Skeletal muscle cell (primary cell): ENCODE measurements around the gene CCDC18.
"Not testable (repeated sequence)": the region's sequence is repeated elsewhere in the genome, so short reads cannot be mapped to it uniquely, and the experiment has no call there.

ENCODE experiments used
- DNase-seq: peaks from one replicate; pipeline ENCODE4 v3.0.0-alpha.2; 2010; ENCODE audit warnings: low read depth
- H3K4me3 ChIP-seq: 2 replicates; pipeline ENCODE4 v1.5.1; 2011; ENCODE audit warnings: low read depth, mild to moderate bottlenecking, control low read depth, low read length, moderate library complexity

CCDC18 gene

DNA sequence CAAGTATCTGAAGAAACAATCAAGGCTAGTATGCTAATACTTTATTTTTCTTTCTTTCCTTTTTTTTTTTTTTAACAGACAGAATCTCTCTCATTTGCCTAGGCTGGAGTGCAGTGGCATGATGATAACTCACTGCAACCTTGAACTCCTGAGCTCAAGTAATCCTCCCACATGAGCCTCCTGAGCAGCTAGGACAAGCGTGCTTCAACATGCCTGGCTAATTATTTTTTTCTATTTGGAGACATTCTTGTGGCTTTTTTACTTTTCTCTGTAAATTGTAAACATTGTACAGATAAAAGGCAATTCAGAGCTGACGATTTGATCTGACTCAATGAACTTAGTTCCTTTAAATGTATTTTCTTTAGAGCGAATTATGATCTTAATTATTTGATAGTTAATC, 41.4 kb downstream of the CCDC18 start:
- DNase-seq: no peak
- no peak overlapping the region for H3K4me3 ChIP-seq

- no peak for DNase-seq
- H3K4me3 ChIP-seq: no peak overlapping the region
Measured at GRCh38 chr1:93223023-93223675, 42.6 kb downstream of the CCDC18 start.

DNA sequence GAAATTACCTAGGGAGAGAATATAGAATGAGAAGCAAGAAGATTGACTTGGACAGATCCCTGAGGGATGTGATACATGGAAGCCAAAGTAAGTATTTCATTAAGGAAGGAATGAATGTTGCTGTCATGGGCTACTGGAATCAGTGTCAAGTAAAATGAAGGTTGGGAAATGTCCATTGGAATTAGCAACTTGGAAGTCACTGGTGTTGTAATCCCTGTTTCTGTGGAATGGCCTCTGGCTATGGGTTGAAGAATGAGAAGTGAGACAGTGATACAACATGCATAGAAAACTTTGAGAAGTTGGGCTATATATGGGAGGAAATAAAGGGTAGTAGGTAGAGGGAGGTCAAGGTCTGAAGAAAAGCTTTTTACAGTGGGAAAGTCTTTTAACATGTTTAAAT, 54.7 kb downstream of the CCDC18 start:
- H3K4me3 ChIP-seq: no peak overlapping the region
- no peak for DNase-seq

DNA sequence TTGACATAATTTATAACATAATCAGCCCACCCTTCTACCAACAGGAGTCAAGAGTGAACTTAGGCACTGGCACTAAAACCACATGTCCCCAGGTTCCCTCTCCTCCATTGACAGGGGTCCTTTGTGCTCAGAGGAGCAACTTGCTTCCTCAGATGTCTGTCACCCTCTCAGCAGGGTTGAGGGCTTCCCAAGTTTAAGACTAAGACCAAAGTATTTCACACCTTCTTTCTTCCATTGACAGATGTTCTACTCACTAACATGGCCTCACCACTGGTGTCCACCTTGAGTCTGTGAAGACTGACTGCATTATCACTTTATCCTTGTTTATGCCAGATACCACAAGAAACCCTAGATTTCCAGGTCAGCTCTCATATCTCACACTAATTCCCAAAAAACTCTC, 56.5 kb downstream of the CCDC18 start:
- H3K4me3 ChIP-seq: no peak overlapping the region
- DNase-seq: no peak

DNA sequence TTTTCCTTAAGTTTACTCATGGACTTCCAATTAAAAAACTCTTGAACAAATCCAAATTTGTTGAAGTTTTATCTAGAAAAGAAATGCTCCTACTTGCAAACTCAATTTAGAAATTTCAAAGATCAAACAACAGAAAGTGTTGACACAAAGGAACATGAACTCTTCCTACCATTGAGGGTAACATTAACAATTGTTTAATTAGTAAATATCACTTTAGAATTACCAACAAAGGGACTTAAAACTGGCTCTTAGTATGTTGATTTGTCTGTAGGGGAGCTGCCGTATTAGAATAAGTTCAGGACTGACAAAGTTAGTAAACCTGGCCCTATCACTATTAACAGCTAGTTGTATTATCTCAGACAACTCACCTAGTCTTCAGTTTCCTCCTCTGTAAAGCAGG, 57.9 kb downstream of the CCDC18 start:
- no peak overlapping the region for H3K4me3 ChIP-seq
- no peak for DNase-seq

DNA sequence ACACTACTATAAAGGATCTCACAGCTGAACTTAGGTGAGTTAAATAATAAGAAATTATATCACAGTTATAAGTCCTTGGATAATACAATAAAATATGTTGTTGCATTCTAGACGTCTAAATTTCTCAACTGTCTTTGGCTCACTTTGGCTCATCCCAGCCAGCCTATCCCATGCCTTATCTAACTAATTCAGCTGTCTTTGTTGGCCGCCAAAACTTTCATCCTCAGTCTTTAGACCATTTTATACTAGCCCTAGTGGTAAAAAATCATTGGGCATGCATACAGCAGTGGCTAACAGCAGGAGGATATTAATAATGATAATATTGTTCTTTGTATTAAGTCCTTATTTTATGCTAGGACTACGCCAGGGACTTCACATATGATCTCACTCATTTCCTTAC, 59.3 kb downstream of the CCDC18 start:
- DNase-seq: no peak
- H3K4me3 ChIP-seq: no peak overlapping the region

GRCh38 chr1:93243233-93243632, 62.7 kb downstream of the CCDC18 start:
- not testable (repeated sequence) for DNase-seq, H3K4me3 ChIP-seq

DNA sequence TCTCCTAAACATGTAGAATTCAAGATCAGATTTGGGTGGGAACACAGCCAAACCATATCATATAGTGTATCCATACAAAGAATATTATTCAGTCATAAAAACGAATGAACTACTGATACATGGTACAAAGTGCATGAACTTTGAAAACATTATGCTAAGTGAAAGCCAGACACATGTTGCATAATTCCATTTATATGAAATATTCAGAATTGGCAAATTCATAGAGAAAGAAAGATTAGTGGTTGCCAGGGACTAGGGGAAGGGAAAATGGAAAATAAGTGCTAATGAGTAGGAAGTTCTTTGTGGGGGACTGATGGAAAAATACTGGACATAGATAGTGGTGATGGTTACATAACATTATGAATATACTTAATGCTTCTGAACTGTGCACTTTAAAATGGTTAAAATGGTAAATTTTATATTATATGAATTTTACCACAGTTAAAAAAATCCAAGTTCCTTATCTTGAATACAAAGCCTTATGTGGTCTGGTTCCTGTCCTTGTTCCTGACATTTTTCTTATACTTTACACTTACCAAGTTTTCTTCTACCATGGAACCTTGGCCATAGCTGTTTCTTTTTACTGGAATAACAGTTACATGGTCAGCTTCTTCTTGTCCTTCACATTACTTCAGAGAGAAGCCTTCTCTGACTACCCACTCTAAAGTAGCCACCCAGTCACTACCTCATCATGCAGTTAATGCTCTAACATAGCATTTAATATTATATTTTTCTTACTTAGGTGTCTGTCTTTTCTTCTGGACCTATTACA, 64.0 kb downstream of the CCDC18 start:
- DNase-seq: no peak

DNA sequence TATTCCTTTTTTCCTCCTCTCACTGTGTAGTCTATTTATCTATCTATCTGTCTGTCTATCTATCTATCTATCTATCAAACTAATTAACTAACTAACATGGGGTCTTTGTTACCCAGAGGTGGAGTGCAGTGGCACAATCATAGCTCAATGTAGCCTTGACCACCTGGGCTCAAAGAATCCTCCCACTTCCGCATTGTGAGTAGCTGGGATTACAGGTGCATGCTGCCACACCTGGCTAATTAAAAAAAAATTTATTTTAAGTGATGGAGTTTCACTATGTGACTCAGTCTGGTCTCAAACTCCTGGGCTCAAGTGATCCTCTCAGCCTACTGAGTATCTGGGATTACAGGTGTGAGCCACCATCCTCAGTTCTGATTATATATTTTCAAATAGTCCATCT, 71.4 kb downstream of the CCDC18 start:
- no peak for DNase-seq
- no peak overlapping the region for H3K4me3 ChIP-seq

More for the DNA sequence above, 64.0 kb downstream of the CCDC18 start:
- H3K4me3 ChIP-seq: no peak overlapping the region

DNA sequence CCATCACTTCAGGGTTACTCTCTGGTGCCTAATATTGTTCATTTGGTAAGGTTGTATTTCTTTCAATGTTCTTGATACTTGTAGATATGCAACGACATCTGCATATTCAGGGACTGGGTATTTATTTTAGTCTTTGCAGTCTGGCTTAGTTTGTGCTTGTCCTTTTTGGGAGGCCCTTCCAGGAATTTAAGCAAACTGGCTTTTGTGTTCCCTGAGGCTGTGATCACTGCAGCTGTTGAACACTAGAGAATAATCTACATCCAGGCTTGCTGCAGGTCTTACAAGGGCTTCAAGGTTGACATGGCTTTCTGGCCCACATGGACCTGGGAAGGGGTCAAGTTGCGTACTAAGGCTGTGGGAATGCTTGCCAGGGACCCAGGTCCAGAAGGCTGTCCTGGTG, 72.1 kb downstream of the CCDC18 start:
- H3K4me3 ChIP-seq: no peak overlapping the region
- no peak for DNase-seq

DNA sequence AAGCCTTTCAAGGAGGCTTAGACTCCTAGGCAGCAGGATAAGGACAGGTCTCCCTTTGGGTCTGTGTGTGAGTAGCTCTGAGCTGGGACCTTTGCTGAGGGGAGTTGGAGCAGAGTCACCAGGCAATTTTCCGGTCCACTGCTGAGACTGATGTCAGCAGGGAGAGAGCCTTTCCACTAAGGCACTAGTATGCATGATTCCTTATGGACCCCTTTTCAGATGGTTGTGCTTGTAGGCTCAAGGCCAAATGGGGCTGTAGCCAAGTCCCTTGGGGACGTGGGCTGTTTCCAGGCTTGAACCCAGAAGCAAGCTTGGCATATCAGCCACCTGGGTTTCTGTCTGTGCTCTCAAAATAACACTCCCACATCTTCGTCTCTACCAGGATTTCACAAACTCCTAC, 73.0 kb downstream of the CCDC18 start:
- no peak for DNase-seq

GRCh38 chr1:93255222-93256079, 74.9 kb downstream of the CCDC18 start:
- DNase-seq: peak; percentile 16
- H3K4me3 ChIP-seq: no peak overlapping the region

More for the DNA sequence above, 73.0 kb downstream of the CCDC18 start:
- no peak overlapping the region for H3K4me3 ChIP-seq

GRCh38 chr1:93256433-93256832, 75.9 kb downstream of the CCDC18 start:
- DNase-seq: no peak
- H3K4me3 ChIP-seq: no peak overlapping the region

- no peak overlapping the region for H3K4me3 ChIP-seq
- DNase-seq: no peak
Measured at GRCh38 chr1:93257889-93258288, 77.4 kb downstream of the CCDC18 start.

- not testable (repeated sequence) for H3K4me3 ChIP-seq, DNase-seq
Measured at GRCh38 chr1:93260726-93261125, 80.2 kb downstream of the CCDC18 start.

DNA sequence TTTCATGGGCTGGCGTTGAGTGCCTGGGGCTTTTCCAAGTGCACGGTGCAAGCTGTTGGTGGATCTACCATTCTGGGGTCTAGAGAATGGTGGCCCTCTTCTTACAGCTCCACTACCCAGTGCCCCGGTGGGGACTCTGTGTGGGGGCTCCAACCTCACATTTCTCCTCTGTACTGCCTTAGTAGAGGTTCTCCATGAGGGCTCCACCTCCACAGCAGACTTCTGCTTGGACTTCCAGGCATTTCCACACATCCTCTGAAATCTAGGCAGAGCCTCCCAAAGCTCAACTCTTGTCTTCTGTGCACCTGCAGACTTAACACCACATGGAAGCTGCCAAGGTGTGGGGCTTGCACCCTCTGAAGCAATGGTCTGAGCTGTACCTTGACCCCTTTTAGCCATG, 82.1 kb downstream of the CCDC18 start:
- DNase-seq: no peak
- no peak overlapping the region for H3K4me3 ChIP-seq

DNA sequence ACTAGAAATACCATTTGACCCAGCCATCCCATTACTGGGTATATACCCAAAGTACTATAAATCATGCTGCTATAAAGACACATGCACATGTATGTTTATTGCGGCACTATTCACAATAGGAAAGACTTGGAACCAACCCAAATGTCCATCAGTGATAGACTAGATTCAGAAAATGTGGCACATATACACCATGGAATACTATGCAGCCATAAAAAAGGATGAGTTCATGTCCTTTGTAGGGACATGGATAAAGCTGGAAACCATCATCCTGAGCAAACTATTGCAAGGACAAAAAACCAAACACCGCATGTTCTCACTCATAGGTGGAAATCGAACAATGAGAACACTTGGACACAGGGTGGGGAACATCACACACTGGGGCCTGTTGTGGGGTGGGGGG, 88.4 kb downstream of the CCDC18 start:
- H3K4me3 ChIP-seq, DNase-seq: not testable (repeated sequence)

- H3K4me3 ChIP-seq, DNase-seq: not testable (repeated sequence)
Measured at GRCh38 chr1:93275262-93275633, 94.7 kb downstream of the CCDC18 start.

DNA sequence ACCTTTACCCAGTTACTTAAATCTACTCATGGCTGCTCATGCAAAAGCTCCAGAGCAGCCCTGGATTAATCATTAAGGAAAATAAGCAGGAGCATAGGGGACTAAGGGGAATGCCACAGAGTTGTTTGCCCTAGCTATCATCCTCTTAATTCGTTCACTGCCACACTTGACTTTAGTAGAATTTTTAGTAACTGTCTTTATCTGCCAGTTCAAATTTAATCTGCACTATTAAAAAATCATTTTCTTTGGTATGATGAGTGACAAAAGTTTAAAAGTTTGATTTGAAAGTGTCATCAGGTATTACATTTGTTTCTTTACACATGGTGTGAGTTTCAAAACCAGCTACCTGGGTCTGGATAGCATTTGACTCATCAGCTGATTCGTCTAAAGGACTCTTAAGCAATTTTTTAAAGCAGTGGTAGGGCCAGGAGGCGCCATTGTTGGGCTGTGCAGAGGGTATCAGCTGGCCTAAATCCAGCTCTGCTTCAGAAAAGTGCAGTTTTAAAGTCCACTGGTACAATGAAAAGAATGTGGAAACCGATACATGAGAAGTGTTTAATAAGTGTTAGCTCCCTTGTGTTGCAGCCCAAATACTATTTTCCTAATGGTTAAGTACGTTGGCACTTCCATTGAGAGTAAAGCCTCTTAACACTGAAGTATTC, 95.2 kb downstream of the CCDC18 start:
- no peak overlapping the region for H3K4me3 ChIP-seq
- no peak for DNase-seq

DNA sequence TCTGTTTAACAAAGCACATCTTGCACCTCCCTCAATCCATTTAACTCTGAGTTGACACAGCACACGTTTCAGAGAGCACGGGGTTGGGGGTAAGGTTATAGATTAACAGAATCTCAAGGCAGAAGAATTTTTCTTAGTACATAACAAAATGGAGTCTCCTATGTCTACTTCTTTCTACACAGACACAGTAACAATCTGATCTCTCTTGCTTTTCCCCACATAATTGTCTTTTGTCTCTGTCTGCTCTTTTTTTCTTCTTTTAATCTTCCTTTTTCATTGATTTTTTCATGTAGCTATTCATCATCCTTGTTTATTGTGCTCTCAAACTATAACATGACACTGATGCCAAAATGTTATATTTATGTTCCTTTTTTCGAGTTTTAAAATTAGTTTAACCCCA, 97.0 kb downstream of the CCDC18 start:
- DNase-seq, H3K4me3 ChIP-seq: not testable (repeated sequence)
